ENCODE data around the gene CCDC142.
"Not testable (repeated sequence)": the region's sequence is repeated elsewhere in the genome, so short reads cannot be mapped to it uniquely, and the experiment has no call there.

CCDC142 gene

DNA sequence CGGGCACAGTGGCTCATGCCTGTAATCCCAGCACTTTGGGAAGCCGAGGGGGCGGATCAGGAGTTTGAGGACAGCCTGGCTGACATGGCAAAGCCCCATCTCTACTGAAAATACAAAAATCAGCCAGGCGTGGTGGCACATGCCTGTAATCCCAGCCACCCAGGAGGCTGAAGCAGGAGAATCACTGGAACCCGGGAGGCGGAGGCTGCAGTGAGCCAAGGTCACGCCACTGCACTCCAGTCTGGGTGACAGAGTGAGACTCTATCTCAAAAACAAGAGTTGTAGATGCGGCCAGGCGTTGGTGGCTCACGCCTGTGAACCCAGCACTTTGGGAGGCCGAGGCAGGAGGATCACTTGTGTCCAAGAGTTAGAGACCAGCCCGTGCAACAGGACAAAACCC is 12.1 kb downstream of the CCDC142 start:
- H3K14ac ChIP-seq (ENCODE audit: low read length in 2 of 2); H2AK5ac ChIP-seq (ENCODE audit: low read length, severe bottlenecking); H2BK120ac ChIP-seq (ENCODE audit: low read depth, low read length); H3K9ac ChIP-seq (ENCODE audit: low read length); DNase-seq; H4K91ac ChIP-seq (ENCODE audit: low read length); H2AFZ ChIP-seq (ENCODE audit: low read depth, low read length); H3K23ac ChIP-seq (ENCODE audit: low read length in 2 of 2); H3K27ac ChIP-seq (ENCODE audit: low read length, poor library complexity, severe bottlenecking); H3K9me3 ChIP-seq (ENCODE audit: control insufficient read depth, low read length); H2BK12ac ChIP-seq (ENCODE audit: low read length in 2 of 2); H3K79me1 ChIP-seq (replicated peaks; ENCODE audit: low read length, poor library complexity, severe bottlenecking); H3K4me2 ChIP-seq (ENCODE audit: low read length, poor library complexity, severe bottlenecking); H3K4ac ChIP-seq (ENCODE audit: low read depth in 1 of 2, low read length in 2 of 2); H4K8ac ChIP-seq (ENCODE audit: low read length); H2BK15ac ChIP-seq (ENCODE audit: low read depth, poor library complexity, severe bottlenecking); H2BK5ac ChIP-seq (ENCODE audit: low read depth, low read length, poor library complexity, severe bottlenecking); H3K27me3 ChIP-seq (ENCODE audit: control insufficient read depth in 1 of 2, insufficient read depth in 1 of 2, low read length in 2 of 2); H3K18ac ChIP-seq (ENCODE audit: low read depth in 1 of 2, low read length in 2 of 2); H3K4me3 ChIP-seq (ENCODE audit: insufficient read depth in 1 of 2, low read depth in 1 of 2, low read length in 2 of 2): not testable (repeated sequence)
- WGBS: 98% methylated on average over 9 of the region's 12 CpGs
- Histone ChIP-seq H3K4me1 (ENCODE audit: control insufficient read depth, insufficient read depth, low read depth, low read length) (peaks cover 11% of the 10 kb centered on the region), H3K36me3 (ENCODE audit: control insufficient read depth in 1 of 2, insufficient read depth in 2 of 2, low read depth in 1 of 2, low read length in 2 of 2) (peaks cover 16 to 19% of the 10 kb centered on the region in 2 experiments)

DNA sequence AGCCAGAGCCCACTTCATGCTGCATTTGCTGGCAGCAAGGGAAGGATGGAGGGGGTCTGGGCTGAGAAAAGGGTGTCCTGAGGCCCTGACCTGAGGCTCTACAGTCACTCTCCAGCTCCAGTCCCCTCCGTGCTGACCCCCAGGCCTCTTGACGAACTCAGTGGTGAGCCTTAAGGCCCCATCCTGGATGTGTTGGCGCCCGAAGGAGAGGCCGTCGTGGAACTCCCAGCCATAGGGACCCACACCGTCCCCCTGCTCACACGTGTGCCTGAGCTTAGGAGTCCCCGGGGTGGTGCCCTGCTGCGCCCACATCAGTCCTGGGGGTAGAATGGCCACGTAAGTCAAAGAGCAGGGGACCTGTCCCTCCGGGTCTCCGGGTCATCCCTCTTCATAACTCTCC is 18.4 kb downstream of the CCDC142 start:
- Histone ChIP-seq H4K8ac (ENCODE audit: low read length) (peak overlapping the region; percentile 85), H3K27me3 (ENCODE audit: control insufficient read depth in 1 of 2, insufficient read depth in 1 of 2, low read length in 2 of 2) (no peaks in the 10 kb centered on the region), H2AK5ac (ENCODE audit: low read length, severe bottlenecking) (peak overlapping the region; percentile 16), H2BK12ac (ENCODE audit: low read length in 2 of 2) (no peak overlapping the region), H3K14ac (ENCODE audit: low read length in 2 of 2) (no peak overlapping the region), H4K91ac (ENCODE audit: low read length) (peak overlapping the region; percentile 22), H3K4me2 (ENCODE audit: low read length, poor library complexity, severe bottlenecking) (peak overlapping the region; percentile 75), H3K79me1 (replicated peaks; ENCODE audit: low read length, poor library complexity, severe bottlenecking) (peaks cover 30% of the 10 kb centered on the region), H2BK120ac (ENCODE audit: low read depth, low read length) (no peak overlapping the region), H3K9ac (ENCODE audit: low read length) (peak overlapping the region; percentile 94), H2BK5ac (ENCODE audit: low read depth, low read length, poor library complexity, severe bottlenecking) (no peak overlapping the region), H3K23ac (ENCODE audit: low read length in 2 of 2) (peak overlapping the region; percentile 20 to 93), H3K4me3 (ENCODE audit: insufficient read depth in 1 of 2, low read depth in 1 of 2, low read length in 2 of 2) (peak overlapping the region; percentile 90 to 96), H3K27ac (ENCODE audit: low read length, poor library complexity, severe bottlenecking) (no peak overlapping the region), H2BK15ac (ENCODE audit: low read depth, poor library complexity, severe bottlenecking) (no peak overlapping the region), H3K9me3 (ENCODE audit: control insufficient read depth, low read length) (no peaks in the 10 kb centered on the region), H3K4me1 (ENCODE audit: control insufficient read depth, insufficient read depth, low read depth, low read length) (peaks cover 7% of the 10 kb centered on the region), H3K18ac (ENCODE audit: low read depth in 1 of 2, low read length in 2 of 2) (peak overlapping the region in 1 of 2 experiments; percentile 40), H3K36me3 (ENCODE audit: control insufficient read depth in 1 of 2, insufficient read depth in 2 of 2, low read depth in 1 of 2, low read length in 2 of 2) (peaks cover 27 to 28% of the 10 kb centered on the region in 2 experiments), H2AFZ (ENCODE audit: low read depth, low read length) (no peak overlapping the region), H3K4ac (ENCODE audit: low read depth in 1 of 2, low read length in 2 of 2) (peak overlapping the region; percentile 46 to 62)
- 4% methylated on average over 13 of the region's 13 CpGs for WGBS
- no peak for DNase-seq

DNA sequence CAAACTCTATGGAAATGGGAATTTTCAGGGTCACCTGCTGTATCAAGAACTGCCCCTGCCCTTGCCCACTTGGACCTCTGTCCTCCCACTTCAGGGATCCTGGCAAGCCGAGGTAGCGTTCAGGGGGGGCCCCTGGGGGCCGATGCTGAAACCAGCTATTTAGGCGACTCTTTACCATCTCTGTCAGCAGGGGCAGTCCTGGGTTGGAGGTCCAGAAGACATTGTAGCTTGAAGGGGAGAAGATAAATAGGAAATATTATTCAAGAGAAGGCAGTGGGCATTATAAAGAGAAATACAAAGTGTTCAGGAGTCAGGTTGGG is 20.1 kb downstream of the CCDC142 start:
- 94% methylated on average over 4 of the region's 4 CpGs for WGBS

DNA sequence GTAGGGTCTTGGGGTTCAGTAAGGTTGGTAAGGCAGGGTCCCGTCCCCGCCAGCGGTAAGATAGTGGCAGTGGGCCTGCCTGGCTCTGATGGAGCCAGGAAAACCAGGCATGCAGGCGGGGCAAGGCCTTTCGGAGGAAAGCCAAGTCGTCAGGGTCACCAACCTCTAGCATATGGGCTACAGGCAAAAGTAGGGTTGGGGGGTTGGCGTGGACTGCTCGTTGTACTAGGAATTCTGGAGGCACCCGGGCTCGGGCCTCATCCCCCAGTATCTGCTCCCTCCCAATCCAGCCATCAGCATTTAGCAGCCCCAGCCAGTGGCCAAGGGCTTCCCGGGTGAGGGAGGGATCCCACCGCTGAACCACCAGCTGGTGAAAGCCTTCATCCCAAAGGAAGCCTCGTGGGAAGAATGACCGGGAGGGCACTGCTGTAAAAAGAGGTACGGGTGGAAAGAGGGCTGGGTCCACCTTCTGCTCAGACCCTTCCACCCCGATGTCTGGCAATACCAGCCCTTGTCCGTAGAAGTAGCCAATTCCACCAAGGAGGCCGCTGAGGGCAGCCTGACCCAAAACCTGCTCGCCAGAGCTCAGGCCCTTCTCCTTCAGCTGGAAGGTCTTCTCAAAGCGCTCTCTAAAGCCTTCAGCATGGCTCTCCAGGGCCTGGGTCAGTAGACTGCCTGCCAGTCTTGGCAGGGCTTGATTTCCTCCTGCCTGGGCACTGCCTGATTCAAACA is 20.6 kb downstream of the CCDC142 start:
- H3K27ac ChIP-seq (ENCODE audit: low read length, poor library complexity, severe bottlenecking): no peak overlapping the region
- peaks cover 27 to 28% of the 10 kb centered on the region in 2 experiments for H3K36me3 ChIP-seq (ENCODE audit: control insufficient read depth in 1 of 2, insufficient read depth in 2 of 2, low read depth in 1 of 2, low read length in 2 of 2)
- 98% methylated on average over 19 of the region's 20 CpGs for WGBS
- H2AFZ ChIP-seq (ENCODE audit: low read depth, low read length): no peak overlapping the region
- no peaks in the 10 kb centered on the region for H3K27me3 ChIP-seq (ENCODE audit: control insufficient read depth in 1 of 2, insufficient read depth in 1 of 2, low read length in 2 of 2)
- no peak overlapping the region for H3K4me3 ChIP-seq (ENCODE audit: insufficient read depth in 1 of 2, low read depth in 1 of 2, low read length in 2 of 2)
- no peak overlapping the region for H3K4ac ChIP-seq (ENCODE audit: low read depth in 1 of 2, low read length in 2 of 2)
- H3K9me3 ChIP-seq (ENCODE audit: control insufficient read depth, low read length): no peaks in the 10 kb centered on the region
- no peak for DNase-seq
- H2BK12ac ChIP-seq (ENCODE audit: low read length in 2 of 2): peak overlapping the region in 1 of 2 experiments; percentile 3
- H3K14ac ChIP-seq (ENCODE audit: low read length in 2 of 2): no peak overlapping the region
- no peak overlapping the region for H2BK15ac ChIP-seq (ENCODE audit: low read depth, poor library complexity, severe bottlenecking)
- no peak overlapping the region for H2AK5ac ChIP-seq (ENCODE audit: low read length, severe bottlenecking)
- no peak overlapping the region for H3K4me2 ChIP-seq (ENCODE audit: low read length, poor library complexity, severe bottlenecking)
- H3K23ac ChIP-seq (ENCODE audit: low read length in 2 of 2): no peak overlapping the region
- H2BK120ac ChIP-seq (ENCODE audit: low read depth, low read length): no peak overlapping the region
- H3K4me1 ChIP-seq (ENCODE audit: control insufficient read depth, insufficient read depth, low read depth, low read length): peaks cover 8% of the 10 kb centered on the region
- no peak overlapping the region for H4K91ac ChIP-seq (ENCODE audit: low read length)
- no peak overlapping the region for H4K8ac ChIP-seq (ENCODE audit: low read length)
- no peak overlapping the region for H3K9ac ChIP-seq (ENCODE audit: low read length)
- no peak overlapping the region for H3K18ac ChIP-seq (ENCODE audit: low read depth in 1 of 2, low read length in 2 of 2)
- H2BK5ac ChIP-seq (ENCODE audit: low read depth, low read length, poor library complexity, severe bottlenecking): no peak overlapping the region
- peaks cover 33% of the 10 kb centered on the region for H3K79me1 ChIP-seq (replicated peaks; ENCODE audit: low read length, poor library complexity, severe bottlenecking)

More for the DNA sequence above, 20.1 kb downstream of the CCDC142 start:
- Histone ChIP-seq H3K36me3 (ENCODE audit: control insufficient read depth in 1 of 2, insufficient read depth in 2 of 2, low read depth in 1 of 2, low read length in 2 of 2) (peaks cover 27 to 28% of the 10 kb centered on the region in 2 experiments), H3K27ac (ENCODE audit: low read length, poor library complexity, severe bottlenecking) (no peak overlapping the region), H3K23ac (ENCODE audit: low read length in 2 of 2) (no peak overlapping the region), H2BK15ac (ENCODE audit: low read depth, poor library complexity, severe bottlenecking) (no peak overlapping the region), H3K4ac (ENCODE audit: low read depth in 1 of 2, low read length in 2 of 2) (no peak overlapping the region), H3K4me1 (ENCODE audit: control insufficient read depth, insufficient read depth, low read depth, low read length) (peaks cover 8% of the 10 kb centered on the region), H2BK12ac (ENCODE audit: low read length in 2 of 2) (no peak overlapping the region), H3K9ac (ENCODE audit: low read length) (peak overlapping the region; percentile 7), H3K4me3 (ENCODE audit: insufficient read depth in 1 of 2, low read depth in 1 of 2, low read length in 2 of 2) (no peak overlapping the region), H2BK120ac (ENCODE audit: low read depth, low read length) (no peak overlapping the region), H3K4me2 (ENCODE audit: low read length, poor library complexity, severe bottlenecking) (no peak overlapping the region), H3K18ac (ENCODE audit: low read depth in 1 of 2, low read length in 2 of 2) (no peak overlapping the region), H2BK5ac (ENCODE audit: low read depth, low read length, poor library complexity, severe bottlenecking) (no peak overlapping the region), H4K91ac (ENCODE audit: low read length) (no peak overlapping the region), H3K27me3 (ENCODE audit: control insufficient read depth in 1 of 2, insufficient read depth in 1 of 2, low read length in 2 of 2) (no peaks in the 10 kb centered on the region), H3K14ac (ENCODE audit: low read length in 2 of 2) (no peak overlapping the region), H3K9me3 (ENCODE audit: control insufficient read depth, low read length) (no peaks in the 10 kb centered on the region), H2AFZ (ENCODE audit: low read depth, low read length) (no peak overlapping the region), H2AK5ac (ENCODE audit: low read length, severe bottlenecking) (no peak overlapping the region), H4K8ac (ENCODE audit: low read length) (no peak overlapping the region), H3K79me1 (replicated peaks; ENCODE audit: low read length, poor library complexity, severe bottlenecking) (peaks cover 33% of the 10 kb centered on the region)
- DNase-seq: no peak
